Measurements from ENCODE around the gene TSG101. TPM values are rescaled to one million over a fixed set of nuclear protein-coding genes. Genes with fewer than 3 reads are reported as not detected.

Gene TSG101
- total RNA-seq, 1 donor from 2014 or later, result 53.3 TPM

GRCh38 chr11:18526130-18526520 is 617 bp downstream of the TSG101 start:
- peak overlapping the region; percentile 97 for H3K4me3 Mint-ChIP-seq (ENCODE audit: low read depth)
- H3K4me1 Mint-ChIP-seq (ENCODE audit: low read depth), result peaks cover 27% of the 10 kb centered on the region
- peak overlapping the region; percentile 98 for H3K27ac Mint-ChIP-seq
- no peak for DNase-seq (ENCODE audit: low spot score)
- H3K36me3 Mint-ChIP-seq (ENCODE audit: low read depth), result peaks cover 21% of the 10 kb centered on the region
- intact Hi-C loops (cut with micrococcal nuclease), result loop anchor here (1.0 to 10.0 kb wide), 11 partner anchors 62 to 511 kb away; partner anchors contain the start of genes GTF2H1, HPS5, LDHA and SERGEF
- no peaks in the 10 kb centered on the region for H3K27me3 Mint-ChIP-seq (ENCODE audit: low read depth)
- no peaks in the 10 kb centered on the region for H3K9me3 Mint-ChIP-seq

GRCh38 chr11:18524248-18524647 is 2.5 kb downstream of the TSG101 start:
- DNase-seq (ENCODE audit: low spot score), result no peak
- intact Hi-C loops (cut with micrococcal nuclease), result loop anchor here (10.0 kb wide), 1 partner anchor 509 kb away; the partner anchor contains the start of gene SERGEF
- H3K27me3 Mint-ChIP-seq (ENCODE audit: low read depth), result no peaks in the 10 kb centered on the region
- H3K4me1 Mint-ChIP-seq (ENCODE audit: low read depth), result peaks cover 30% of the 10 kb centered on the region
- H3K27ac Mint-ChIP-seq, result no peak overlapping the region
- H3K36me3 Mint-ChIP-seq (ENCODE audit: low read depth), result peaks cover 20% of the 10 kb centered on the region
- H3K9me3 Mint-ChIP-seq, result no peaks in the 10 kb centered on the region
- H3K4me3 Mint-ChIP-seq (ENCODE audit: low read depth), result peak overlapping the region; percentile 6

- H3K27ac Mint-ChIP-seq, result no peak overlapping the region
- intact Hi-C loops (cut with micrococcal nuclease), result loop anchor here (10.0 kb wide), 1 partner anchor 508 kb away; the partner anchor contains the start of gene SERGEF
- DNase-seq (ENCODE audit: low spot score), result no peak
- no peak overlapping the region for H3K4me3 Mint-ChIP-seq (ENCODE audit: low read depth)
- no peaks in the 10 kb centered on the region for H3K9me3 Mint-ChIP-seq
- peaks cover 27% of the 10 kb centered on the region for H3K4me1 Mint-ChIP-seq (ENCODE audit: low read depth)
- peaks cover 19% of the 10 kb centered on the region for H3K36me3 Mint-ChIP-seq (ENCODE audit: low read depth)
- no peaks in the 10 kb centered on the region for H3K27me3 Mint-ChIP-seq (ENCODE audit: low read depth)
These were observed 3.7 kb downstream of the TSG101 start for GRCh38 chr11:18523084-18523483.

- H3K9me3 Mint-ChIP-seq, result no peaks in the 10 kb centered on the region
- H3K4me1 Mint-ChIP-seq (ENCODE audit: low read depth), result peaks cover 22% of the 10 kb centered on the region
- intact Hi-C loops (cut with micrococcal nuclease), result loop anchor here (10.0 kb wide), 1 partner anchor 508 kb away; the partner anchor contains the start of gene SERGEF
- H3K4me3 Mint-ChIP-seq (ENCODE audit: low read depth), result no peak overlapping the region
- peak overlapping the region; percentile 10 for H3K27ac Mint-ChIP-seq
- peaks cover 22% of the 10 kb centered on the region for H3K36me3 Mint-ChIP-seq (ENCODE audit: low read depth)
- no peaks in the 10 kb centered on the region for H3K27me3 Mint-ChIP-seq (ENCODE audit: low read depth)
- DNase-seq (ENCODE audit: low spot score), result no peak
These were observed 4.4 kb downstream of the TSG101 start for GRCh38 chr11:18522388-18522787.

GRCh38 chr11:18521122-18521521 is 5.6 kb downstream of the TSG101 start:
- DNase-seq (ENCODE audit: low spot score), result no peak
- Mint-ChIP-seq H3K9me3 (no peaks in the 10 kb centered on the region), H3K27me3 (ENCODE audit: low read depth) (no peaks in the 10 kb centered on the region), H3K4me3 (ENCODE audit: low read depth) (no peak overlapping the region), H3K4me1 (ENCODE audit: low read depth) (peaks cover 22% of the 10 kb centered on the region), H3K27ac (no peak overlapping the region), H3K36me3 (ENCODE audit: low read depth) (peaks cover 22% of the 10 kb centered on the region)
- intact Hi-C loops (cut with micrococcal nuclease), result loop anchor here (10.0 kb wide), 1 partner anchor 506 kb away; the partner anchor contains the start of gene SERGEF

GRCh38 chr11:18502352-18502751 is 24.4 kb downstream of the TSG101 start:
- Mint-ChIP-seq H3K27ac (no peak overlapping the region), H3K4me3 (ENCODE audit: low read depth) (no peak overlapping the region), H3K9me3 (no peaks in the 10 kb centered on the region), H3K36me3 (ENCODE audit: low read depth) (peaks cover 56% of the 10 kb centered on the region), H3K4me1 (ENCODE audit: low read depth) (no peaks in the 10 kb centered on the region), H3K27me3 (ENCODE audit: low read depth) (no peaks in the 10 kb centered on the region)
- intact Hi-C loops (cut with micrococcal nuclease), result no loop called here
- no peak for DNase-seq (ENCODE audit: low spot score)

- intact Hi-C loops (cut with micrococcal nuclease), result no loop called here
- no peak overlapping the region for H3K4me3 Mint-ChIP-seq (ENCODE audit: low read depth)
- no peak for DNase-seq (ENCODE audit: low spot score)
- H3K36me3 Mint-ChIP-seq (ENCODE audit: low read depth), result peaks cover 52% of the 10 kb centered on the region
- no peaks in the 10 kb centered on the region for H3K27me3 Mint-ChIP-seq (ENCODE audit: low read depth)
- H3K9me3 Mint-ChIP-seq, result no peaks in the 10 kb centered on the region
- no peak overlapping the region for H3K27ac Mint-ChIP-seq
- no peaks in the 10 kb centered on the region for H3K4me1 Mint-ChIP-seq (ENCODE audit: low read depth)
These were observed 25.1 kb downstream of the TSG101 start for GRCh38 chr11:18501629-18502028.

- no peaks in the 10 kb centered on the region for H3K4me1 Mint-ChIP-seq (ENCODE audit: low read depth)
- intact Hi-C loops (cut with micrococcal nuclease), result no loop called here
- H3K27ac Mint-ChIP-seq, result no peak overlapping the region
- H3K36me3 Mint-ChIP-seq (ENCODE audit: low read depth), result peaks cover 57% of the 10 kb centered on the region
- H3K27me3 Mint-ChIP-seq (ENCODE audit: low read depth), result no peaks in the 10 kb centered on the region
- no peak for DNase-seq (ENCODE audit: low spot score)
- no peaks in the 10 kb centered on the region for H3K9me3 Mint-ChIP-seq
- no peak overlapping the region for H3K4me3 Mint-ChIP-seq (ENCODE audit: low read depth)
These were observed 28.7 kb downstream of the TSG101 start for GRCh38 chr11:18498039-18498438.

- no peaks in the 10 kb centered on the region for H3K4me1 Mint-ChIP-seq (ENCODE audit: low read depth)
- intact Hi-C loops (cut with micrococcal nuclease), result no loop called here
- peaks cover 40% of the 10 kb centered on the region for H3K36me3 Mint-ChIP-seq (ENCODE audit: low read depth)
- DNase-seq (ENCODE audit: low spot score), result no peak
- no peak overlapping the region for H3K4me3 Mint-ChIP-seq (ENCODE audit: low read depth)
- no peaks in the 10 kb centered on the region for H3K27me3 Mint-ChIP-seq (ENCODE audit: low read depth)
- H3K27ac Mint-ChIP-seq, result no peak overlapping the region
- H3K9me3 Mint-ChIP-seq, result no peaks in the 10 kb centered on the region
These were observed 31.0 kb downstream of the TSG101 start for GRCh38 chr11:18495703-18496102.

- H3K9me3 Mint-ChIP-seq, result no peaks in the 10 kb centered on the region
- no peaks in the 10 kb centered on the region for H3K27me3 Mint-ChIP-seq (ENCODE audit: low read depth)
- H3K4me1 Mint-ChIP-seq (ENCODE audit: low read depth), result peaks cover 2% of the 10 kb centered on the region
- H3K27ac Mint-ChIP-seq, result no peak overlapping the region
- peaks cover 40% of the 10 kb centered on the region for H3K36me3 Mint-ChIP-seq (ENCODE audit: low read depth)
- intact Hi-C loops (cut with micrococcal nuclease), result no loop called here
- no peak for DNase-seq (ENCODE audit: low spot score)
- no peak overlapping the region for H3K4me3 Mint-ChIP-seq (ENCODE audit: low read depth)
These were observed 31.5 kb downstream of the TSG101 start for GRCh38 chr11:18495271-18495670.

- Mint-ChIP-seq H3K27ac (no peak overlapping the region), H3K36me3 (ENCODE audit: low read depth) (peaks cover 33% of the 10 kb centered on the region), H3K27me3 (ENCODE audit: low read depth) (no peaks in the 10 kb centered on the region), H3K9me3 (no peaks in the 10 kb centered on the region), H3K4me3 (ENCODE audit: low read depth) (no peak overlapping the region), H3K4me1 (ENCODE audit: low read depth) (peaks cover 2% of the 10 kb centered on the region)
- intact Hi-C loops (cut with micrococcal nuclease), result no loop called here
- DNase-seq (ENCODE audit: low spot score), result no peak
These were observed 33.4 kb downstream of the TSG101 start for GRCh38 chr11:18493310-18493709.

- H3K36me3 Mint-ChIP-seq (ENCODE audit: low read depth), result peaks cover 35% of the 10 kb centered on the region
- intact Hi-C loops (cut with micrococcal nuclease), result no loop called here
- H3K4me1 Mint-ChIP-seq (ENCODE audit: low read depth), result peaks cover 2% of the 10 kb centered on the region
- no peak for DNase-seq (ENCODE audit: low spot score)
- H3K27ac Mint-ChIP-seq, result no peak overlapping the region
- H3K27me3 Mint-ChIP-seq (ENCODE audit: low read depth), result no peaks in the 10 kb centered on the region
- no peaks in the 10 kb centered on the region for H3K9me3 Mint-ChIP-seq
- H3K4me3 Mint-ChIP-seq (ENCODE audit: low read depth), result no peak overlapping the region
These were observed 33.9 kb downstream of the TSG101 start for GRCh38 chr11:18492888-18493287.

- Mint-ChIP-seq H3K27ac (no peak overlapping the region), H3K4me3 (ENCODE audit: low read depth) (no peak overlapping the region), H3K9me3 (no peaks in the 10 kb centered on the region), H3K36me3 (ENCODE audit: low read depth) (peaks cover 38% of the 10 kb centered on the region), H3K4me1 (ENCODE audit: low read depth) (peaks cover 2% of the 10 kb centered on the region), H3K27me3 (ENCODE audit: low read depth) (no peaks in the 10 kb centered on the region)
- no peak for DNase-seq (ENCODE audit: low spot score)
- intact Hi-C loops (cut with micrococcal nuclease), result no loop called here
These were observed 34.8 kb downstream of the TSG101 start for GRCh38 chr11:18491924-18492323.

Data from activated T-helper 2 cell treated with anti-CD3 and anti-CD28 coated beads, Interferon-gamma antibody, Interleukin-2, Interleukin-4, amounts not matched to agents 10 μg/mL and 5 μg/mL and 100 μg/mL, durations not matched to agents 14 hours and 24 hours and 36 hours (primary cell).